GM21528 (cell line): Measurements from ENCODE around the gene TGM6.

Source experiments
- ATAC-seq: cut with Tn5 transposase; IDR thresholded peaks from one replicate; pipeline ENCODE4 v1.9.1; 2021; ENCODE audit warnings: mild to moderate bottlenecking, moderate library complexity; ENCODE audit not compliant: unreplicated experiment, low FRiP score

Gene TGM6

GRCh38 chr20:2476742-2477615, 96.3 kb downstream of the TGM6 start:
- no peak for ATAC-seq

- ATAC-seq, result no peak
These were observed 99.7 kb downstream of the TGM6 start for GRCh38 chr20:2480381-2480780.
